HG03457 (cell line): Measurements from ENCODE around the gene OR10G7.

Experiments
- ATAC-seq: cut with Tn5 transposase; IDR thresholded peaks from one replicate; pipeline ENCODE4 v1.9.1; 2021; ENCODE audit warnings: moderate number of reproducible peaks; ENCODE audit not compliant: unreplicated experiment

The OR10G7 gene

GRCh38 chr11:124041254-124041653 lies at the start of gene OR10G7:
Gene OR10G7, minus strand, starts transcription at chr11:124041325. Its CDS starts 2,324 bp downstream, at chr11:124039001.
- no peak for ATAC-seq

GRCh38 chr11:124085997-124086846 lies 45.1 kb upstream of the OR10G7 start:
- no peak for ATAC-seq

GRCh38 chr11:124085583-124085982 lies 44.5 kb upstream of the OR10G7 start:
- ATAC-seq: no peak

GRCh38 chr11:124082371-124082770 lies 41.2 kb upstream of the OR10G7 start:
- no peak for ATAC-seq

GRCh38 chr11:124081483-124081882 lies 40.4 kb upstream of the OR10G7 start:
- no peak for ATAC-seq

- no peak for ATAC-seq
Observed at GRCh38 chr11:124080327-124081001, 39.3 kb upstream of the OR10G7 start.

- ATAC-seq: no peak
Observed at GRCh38 chr11:124079631-124080326, 38.7 kb upstream of the OR10G7 start.

- no peak for ATAC-seq
Observed at GRCh38 chr11:124078591-124078990, 37.5 kb upstream of the OR10G7 start.

GRCh38 chr11:124077266-124077665 lies 36.1 kb upstream of the OR10G7 start:
- ATAC-seq: no peak

GRCh38 chr11:124075841-124076651 lies 34.9 kb upstream of the OR10G7 start:
- ATAC-seq: peak; percentile 72

GRCh38 chr11:124075492-124075840 lies 34.3 kb upstream of the OR10G7 start:
- no peak for ATAC-seq

GRCh38 chr11:124074554-124074953 lies 33.4 kb upstream of the OR10G7 start:
- ATAC-seq: no peak

- ATAC-seq: no peak
Observed at GRCh38 chr11:124072147-124072546, 31.0 kb upstream of the OR10G7 start.

- ATAC-seq: no peak
Observed at GRCh38 chr11:124071623-124071948, 30.5 kb upstream of the OR10G7 start.

GRCh38 chr11:124070915-124071622 lies 29.9 kb upstream of the OR10G7 start:
- ATAC-seq: peak; percentile 87

- peak; percentile 72 for ATAC-seq
Observed at GRCh38 chr11:124069429-124070401, 28.6 kb upstream of the OR10G7 start.

GRCh38 chr11:124068601-124069110 lies 27.5 kb upstream of the OR10G7 start:
- ATAC-seq: no peak

GRCh38 chr11:124052966-124053365 lies 11.8 kb upstream of the OR10G7 start:
- ATAC-seq: no peak

GRCh38 chr11:124050748-124051147 lies 9.6 kb upstream of the OR10G7 start:
- no peak for ATAC-seq
